Neural progenitor cell (in vitro differentiated cells): ENCODE data around the gene SNX22.

Source experiments
- EZH2phosphoT487 ChIP-seq: fragments of 200-600 bp; sonication (generic); IDR thresholded peaks from 2 replicates; pipeline ENCODE4 v1.6.1; 2017; ENCODE audit warnings: antibody characterized with exemption
- TF ChIP-seq, protein P1 (sequence below): fragments of 200-600 bp; sonication (generic); IDR thresholded peaks from 2 replicates; pipeline ENCODE4 v1.5.1; 2017; ENCODE audit warnings: antibody characterized with exemption, mild to moderate bottlenecking

- TF ChIP-seq, protein P1, sequence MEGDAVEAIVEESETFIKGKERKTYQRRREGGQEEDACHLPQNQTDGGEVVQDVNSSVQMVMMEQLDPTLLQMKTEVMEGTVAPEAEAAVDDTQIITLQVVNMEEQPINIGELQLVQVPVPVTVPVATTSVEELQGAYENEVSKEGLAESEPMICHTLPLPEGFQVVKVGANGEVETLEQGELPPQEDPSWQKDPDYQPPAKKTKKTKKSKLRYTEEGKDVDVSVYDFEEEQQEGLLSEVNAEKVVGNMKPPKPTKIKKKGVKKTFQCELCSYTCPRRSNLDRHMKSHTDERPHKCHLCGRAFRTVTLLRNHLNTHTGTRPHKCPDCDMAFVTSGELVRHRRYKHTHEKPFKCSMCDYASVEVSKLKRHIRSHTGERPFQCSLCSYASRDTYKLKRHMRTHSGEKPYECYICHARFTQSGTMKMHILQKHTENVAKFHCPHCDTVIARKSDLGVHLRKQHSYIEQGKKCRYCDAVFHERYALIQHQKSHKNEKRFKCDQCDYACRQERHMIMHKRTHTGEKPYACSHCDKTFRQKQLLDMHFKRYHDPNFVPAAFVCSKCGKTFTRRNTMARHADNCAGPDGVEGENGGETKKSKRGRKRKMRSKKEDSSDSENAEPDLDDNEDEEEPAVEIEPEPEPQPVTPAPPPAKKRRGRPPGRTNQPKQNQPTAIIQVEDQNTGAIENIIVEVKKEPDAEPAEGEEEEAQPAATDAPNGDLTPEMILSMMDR = no peak
- TF ChIP-seq EZH2phosphoT487 = no peak
Observed at GRCh38 chr15:64143276-64143675, 8.3 kb upstream of the SNX22 start.
